Rectal smooth muscle tissue (tissue), 1 donor: ENCODE results near the gene AFF2.

Source experiments
- H3K27ac ChIP-seq: one replicate; pipeline ENCODE4 v1.7.0; 2013; ENCODE audit warnings: low read depth, low read length, inconsistent platforms
- H3K27me3 ChIP-seq: one replicate; pipeline ENCODE4 v1.7.0; 2013; ENCODE audit warnings: low read length; ENCODE audit not compliant: control insufficient read depth, insufficient read depth
- H3K36me3 ChIP-seq: one replicate; pipeline ENCODE4 v1.7.0; 2013; ENCODE audit warnings: low read length; ENCODE audit not compliant: control insufficient read depth, insufficient read depth
- H3K4me1 ChIP-seq: one replicate; pipeline ENCODE4 v1.7.0; 2013; ENCODE audit warnings: low read length; ENCODE audit not compliant: control insufficient read depth, insufficient read depth
- H3K4me3 ChIP-seq: one replicate; pipeline ENCODE4 v1.7.0; 2013; ENCODE audit warnings: low read length
- H3K9ac ChIP-seq: one replicate; pipeline ENCODE4 v1.7.0; 2013; ENCODE audit warnings: low read length

AFF2 gene

GRCh38 chrX:148572337-148572736 is 71.9 kb downstream of the AFF2 start:
- H3K4me1 ChIP-seq: no peaks in the 10 kb centered on the region
- H3K9ac ChIP-seq: no peak overlapping the region
- no peaks in the 10 kb centered on the region for H3K36me3 ChIP-seq
- no peak overlapping the region for H3K27ac ChIP-seq
- H3K4me3 ChIP-seq: no peak overlapping the region
- H3K27me3 ChIP-seq: no peaks in the 10 kb centered on the region

GRCh38 chrX:148573119-148573518 is 72.7 kb downstream of the AFF2 start:
- H3K27ac ChIP-seq: no peak overlapping the region
- H3K4me1 ChIP-seq: no peaks in the 10 kb centered on the region
- H3K4me3 ChIP-seq: no peak overlapping the region
- H3K36me3 ChIP-seq: no peaks in the 10 kb centered on the region
- no peak overlapping the region for H3K9ac ChIP-seq
- H3K27me3 ChIP-seq: no peaks in the 10 kb centered on the region

- Histone ChIP-seq H3K27ac (no peak overlapping the region), H3K4me3 (no peak overlapping the region), H3K27me3 (no peaks in the 10 kb centered on the region), H3K36me3 (no peaks in the 10 kb centered on the region), H3K9ac (no peak overlapping the region), H3K4me1 (no peaks in the 10 kb centered on the region)
These were observed 74.0 kb downstream of the AFF2 start for GRCh38 chrX:148574237-148574973.

- H3K9ac ChIP-seq: no peak overlapping the region
- no peak overlapping the region for H3K4me3 ChIP-seq
- no peaks in the 10 kb centered on the region for H3K27me3 ChIP-seq
- H3K4me1 ChIP-seq: no peaks in the 10 kb centered on the region
- no peak overlapping the region for H3K27ac ChIP-seq
- H3K36me3 ChIP-seq: no peaks in the 10 kb centered on the region
These were observed 76.0 kb downstream of the AFF2 start for GRCh38 chrX:148576396-148576795.

GRCh38 chrX:148577741-148578140 is 77.3 kb downstream of the AFF2 start:
- Histone ChIP-seq H3K36me3 (no peaks in the 10 kb centered on the region), H3K9ac (no peak overlapping the region), H3K27ac (no peak overlapping the region), H3K4me1 (no peaks in the 10 kb centered on the region), H3K27me3 (no peaks in the 10 kb centered on the region), H3K4me3 (no peak overlapping the region)

GRCh38 chrX:148580016-148580415 is 79.6 kb downstream of the AFF2 start:
- H3K4me1 ChIP-seq: no peaks in the 10 kb centered on the region
- no peaks in the 10 kb centered on the region for H3K27me3 ChIP-seq
- H3K36me3 ChIP-seq: no peaks in the 10 kb centered on the region
- H3K27ac ChIP-seq: no peak overlapping the region
- no peak overlapping the region for H3K9ac ChIP-seq
- no peak overlapping the region for H3K4me3 ChIP-seq

GRCh38 chrX:148582353-148582752 is 81.9 kb downstream of the AFF2 start:
- H3K4me1 ChIP-seq: no peaks in the 10 kb centered on the region
- no peaks in the 10 kb centered on the region for H3K27me3 ChIP-seq
- no peak overlapping the region for H3K9ac ChIP-seq
- no peak overlapping the region for H3K4me3 ChIP-seq
- no peaks in the 10 kb centered on the region for H3K36me3 ChIP-seq
- no peak overlapping the region for H3K27ac ChIP-seq

GRCh38 chrX:148588649-148589310 is 88.4 kb downstream of the AFF2 start:
- no peaks in the 10 kb centered on the region for H3K27me3 ChIP-seq
- H3K27ac ChIP-seq: no peak overlapping the region
- H3K9ac ChIP-seq: no peak overlapping the region
- H3K36me3 ChIP-seq: no peaks in the 10 kb centered on the region
- no peak overlapping the region for H3K4me3 ChIP-seq
- H3K4me1 ChIP-seq: no peaks in the 10 kb centered on the region

GRCh38 chrX:148592595-148592994 is 92.2 kb downstream of the AFF2 start:
- no peak overlapping the region for H3K27ac ChIP-seq
- no peak overlapping the region for H3K9ac ChIP-seq
- no peaks in the 10 kb centered on the region for H3K36me3 ChIP-seq
- no peak overlapping the region for H3K4me3 ChIP-seq
- H3K4me1 ChIP-seq: no peaks in the 10 kb centered on the region
- no peaks in the 10 kb centered on the region for H3K27me3 ChIP-seq

GRCh38 chrX:148593146-148593545 is 92.7 kb downstream of the AFF2 start:
- Histone ChIP-seq H3K4me1 (no peaks in the 10 kb centered on the region), H3K9ac (no peak overlapping the region), H3K27me3 (no peaks in the 10 kb centered on the region), H3K4me3 (no peak overlapping the region), H3K27ac (no peak overlapping the region), H3K36me3 (no peaks in the 10 kb centered on the region)

GRCh38 chrX:148593987-148594386 is 93.6 kb downstream of the AFF2 start:
- no peak overlapping the region for H3K9ac ChIP-seq
- H3K36me3 ChIP-seq: no peaks in the 10 kb centered on the region
- no peaks in the 10 kb centered on the region for H3K27me3 ChIP-seq
- no peak overlapping the region for H3K27ac ChIP-seq
- H3K4me3 ChIP-seq: no peak overlapping the region
- no peaks in the 10 kb centered on the region for H3K4me1 ChIP-seq

- Histone ChIP-seq H3K27me3 (no peaks in the 10 kb centered on the region), H3K9ac (no peak overlapping the region), H3K4me3 (no peak overlapping the region), H3K36me3 (no peaks in the 10 kb centered on the region), H3K27ac (no peak overlapping the region), H3K4me1 (no peaks in the 10 kb centered on the region)
These were observed 99.0 kb downstream of the AFF2 start for GRCh38 chrX:148599404-148599803.

- no peaks in the 10 kb centered on the region for H3K36me3 ChIP-seq
- H3K9ac ChIP-seq: no peak overlapping the region
- H3K27me3 ChIP-seq: no peaks in the 10 kb centered on the region
- no peak overlapping the region for H3K27ac ChIP-seq
- no peaks in the 10 kb centered on the region for H3K4me1 ChIP-seq
- no peak overlapping the region for H3K4me3 ChIP-seq
These were observed 99.7 kb downstream of the AFF2 start for GRCh38 chrX:148600131-148600530.
